K562 (cell line): Measurements from ENCODE around the gene RHEB. TPM values are rescaled to one million over a fixed set of nuclear protein-coding genes. Genes with fewer than 3 reads are reported as not detected.

Source experiments
- ATAC-seq: fragments of 200-7000 bp; cut with Tn5 transposase; 3 replicates; pipeline ENCODE4 v1.9.1; 2020; ENCODE audit warnings: moderate library complexity
- BruUV-seq: library from RNA; stranded (reverse); fragments of 400-500 nt; replicated peaks from 2 replicates; lab custom pipeline; 2021; lab: Mats Ljungman, UMichigan
- CTCF ChIA-PET: fragments of 300-600 bp; formaldehyde crosslinking; extraction: SDS; loops from one replicate; lab custom pipeline; 2021; ENCODE audit warnings: low intra/inter-chr PET ratio; lab: Yijun Ruan, JAX
- POLR2A ChIA-PET: fragments of 300-600, 350-650 bp; sonication (Branson Sonifier 250); formaldehyde crosslinking; extraction: SDS; loops from one replicate; lab custom pipeline; 2021; ENCODE audit warnings: antibody characterized with exemption, inconsistent platforms; lab: Yijun Ruan, JAX
- DNase-seq, 4 experiments: peaks; one replicate each; pipeline versions ENCODE4 v3.0.0 to v3.0.0-alpha.2; 2011 to 2018; ENCODE audit warnings: low spot score in 3 of 4, mixed read lengths in 3 of 4; ENCODE audit errors: extremely low read depth in 1 of 4
- FAIRE-seq: peaks from 2 replicates; lab custom pipeline; 2011; peaks lifted over from hg19 to GRCh38; lab: Jason Lieb, UNC
- H2AFZ ChIP-seq: 2 replicates; pipeline ENCODE4 v1.6.0; 2011; ENCODE audit warnings: low read depth, low read length, control low read depth, inconsistent platforms
- H3K27ac ChIP-seq: fragments of 200-600 bp; 3 replicates; pipeline ENCODE4 v1.8.0; 2011; ENCODE audit warnings: low read depth, mild to moderate bottlenecking, control low read depth, inconsistent platforms, low read length, moderate library complexity, mixed read lengths; ENCODE audit errors: extremely low read depth
- H3K27me3 ChIP-seq, 2 experiments: fragments of 300-600 bp in 1 of 2; 2 replicates in 1 of 2; 3 replicates in 1 of 2; pipeline versions ENCODE4 v1.6.0 to v1.8.0; 2011; ENCODE audit warnings: inconsistent platforms in 2 of 2, low read length in 2 of 2, mild to moderate bottlenecking in 1 of 2, mixed read lengths in 1 of 2, moderate library complexity in 1 of 2; ENCODE audit not compliant: control insufficient read depth in 2 of 2, insufficient read depth in 2 of 2
- H3K36me3 ChIP-seq: fragments of 300-600 bp; 3 replicates; pipeline ENCODE4 v1.8.0; 2011; ENCODE audit warnings: mild to moderate bottlenecking, low read length, inconsistent platforms; ENCODE audit not compliant: control insufficient read depth, insufficient read depth
- H3K4me1 ChIP-seq, 2 experiments: fragments of 200-600 bp in 1 of 2; replicated peaks in 1 of 2; 2 replicates in 1 of 2; 3 replicates in 1 of 2; pipeline versions ENCODE4 v1.5.1 to v1.8.0; 2011; ENCODE audit warnings: inconsistent platforms in 2 of 2, low read length in 2 of 2, mild to moderate bottlenecking in 1 of 2, mixed read lengths in 1 of 2, moderate library complexity in 1 of 2; ENCODE audit not compliant: control insufficient read depth in 2 of 2, insufficient read depth in 2 of 2
- H3K4me2 ChIP-seq: 2 replicates; pipeline ENCODE4 v1.6.1; 2011; ENCODE audit warnings: low read length, control low read depth, inconsistent platforms, mixed read lengths; ENCODE audit not compliant: insufficient read depth
- H3K4me3 ChIP-seq: fragments of 200-600 bp; sonication (generic), shearing (Covaris generic); 2 replicates; pipeline ENCODE4 v1.5.1; 2016; ENCODE audit warnings: control low read depth, inconsistent platforms
- H3K79me2 ChIP-seq: fragments of 200-600 bp; 3 replicates; pipeline ENCODE4 v1.8.0; 2011; ENCODE audit warnings: low read length, inconsistent platforms; ENCODE audit not compliant: control insufficient read depth, insufficient read depth
- H3K9ac ChIP-seq, 2 experiments: 2 replicates each; pipeline versions ENCODE4 v1.6.0 to v1.6.1; 2011; ENCODE audit warnings: low read depth in 2 of 2, low read length in 2 of 2, control low read depth in 1 of 2, inconsistent platforms in 1 of 2, mild to moderate bottlenecking in 1 of 2, mixed read lengths in 1 of 2; ENCODE audit not compliant: insufficient read depth in 1 of 2
- H3K9me1 ChIP-seq: one replicate; pipeline ENCODE4 v1.6.0; 2011; ENCODE audit warnings: inconsistent platforms, mild to moderate bottlenecking, low read length, moderate library complexity; ENCODE audit not compliant: control insufficient read depth, insufficient read depth
- H3K9me3 ChIP-seq: replicated peaks from 2 replicates; pipeline ENCODE4 v1.5.1; 2011; ENCODE audit warnings: low read depth, low read length, inconsistent platforms; ENCODE audit not compliant: control insufficient read depth, insufficient read depth
- H4K20me1 ChIP-seq: replicated peaks from 2 replicates; pipeline ENCODE4 v1.6.1; 2011; ENCODE audit warnings: low read length, inconsistent platforms, mixed read lengths; ENCODE audit not compliant: control insufficient read depth, insufficient read depth
- CBX5 ChIP-seq: IDR thresholded peaks from 2 replicates; pipeline ENCODE4 v1.6.1; 2014; ENCODE audit warnings: low read depth, borderline replicate concordance
- CEBPG ChIP-seq, 3 experiments: fragments of 200-800 bp in 1 of 3; sonication (Bioruptor generic) in 1 of 3; sonication (generic) in 1 of 3; formaldehyde crosslinking in 1 of 3; IDR thresholded peaks in 2 of 3; conservative IDR thresholded peaks in 1 of 3; 2 replicates each; pipeline versions ENCODE4 v1.6.1 to v1.8.0; 2016 to 2022; ENCODE audit warnings: missing compliant biosample characterization in 2 of 3, missing genetic modification characterization in 2 of 3, mild to moderate bottlenecking in 1 of 3, missing genetic modification reagents in 1 of 3
- EHMT2 ChIP-seq: fragments of 450-650 bp; IDR thresholded peaks from 2 replicates; pipeline ENCODE4 v1.6.1; 2018; ENCODE audit warnings: antibody characterized with exemption
- EZH2 ChIP-seq: IDR thresholded peaks from 2 replicates; pipeline ENCODE4 v1.6.1; 2012; ENCODE audit warnings: low read depth, mild to moderate bottlenecking, inconsistent platforms, low read length, borderline replicate concordance
- HIVEP1 ChIP-seq: fragments of 250-450 bp; sonication (Bioruptor Pico); IDR thresholded peaks from 2 replicates; pipeline ENCODE4 v1.4.0; 2020; ENCODE audit warnings: mild to moderate bottlenecking
- LCOR ChIP-seq: sonication (generic); formaldehyde crosslinking; IDR thresholded peaks from 2 replicates; pipeline ENCODE4 v1.8.0; 2022; ENCODE audit warnings: mild to moderate bottlenecking, missing genetic modification reagents
- MAFK ChIP-seq: IDR thresholded peaks from 2 replicates; pipeline ENCODE4 v1.6.1; 2011; ENCODE audit warnings: low read length, improper control_type of control experiment
- RFX7 ChIP-seq: fragments of 250-450 bp; sonication (Bioruptor Pico); IDR thresholded peaks from 2 replicates; pipeline ENCODE4 v1.5.1; 2021; ENCODE audit warnings: mild to moderate bottlenecking
- ZBTB26 ChIP-seq: fragments of 450-650 bp; formaldehyde crosslinking; IDR thresholded peaks from 2 replicates; pipeline ENCODE4 v1.4.0; 2022; ENCODE audit warnings: missing genetic modification characterization
- ZKSCAN1 ChIP-seq: fragments of 150-350 bp; IDR thresholded peaks from 2 replicates; pipeline ENCODE4 v1.6.1; 2016; ENCODE audit warnings: low read depth, low read length
- ZNF165 ChIP-seq: fragments of 250-450 bp; sonication (Bioruptor Pico); IDR thresholded peaks from 2 replicates; pipeline ENCODE4 v1.4.0; 2020; ENCODE audit warnings: borderline replicate concordance
- ZNF197 ChIP-seq: fragments of 200-800 bp; sonication (Bioruptor generic); IDR thresholded peaks from 2 replicates; pipeline ENCODE4 v1.6.1; 2016; ENCODE audit warnings: low read depth, missing genetic modification characterization, missing compliant biosample characterization
- WGBS: fragments of 100-300 bp; shearing (Covaris generic); methylation state at CpG from one replicate; pipeline ENCODE4 v1.1.6; 2016; ENCODE audit warnings: low coverage, mixed read lengths; ENCODE audit not compliant: insufficient coverage; ENCODE audit errors: missing lambda C conversion rate; 5-methylcytosine and 5-hydroxymethylcytosine counted together
- in situ Hi-C: fragments of 300-500 bp; cut with MboI; formaldehyde crosslinking; loops from 4 replicates; pipeline ENCODE4 v1.15.0; 2018; ENCODE audit warnings: inconsistent platforms, mixed read lengths
- intact Hi-C: fragments of 100-400 bp; cut with micrococcal nuclease; formaldehyde crosslinking; loops from 2 replicates; pipeline ENCODE4 v1.14.2; 2022
- polyA plus RNA-seq, 8 experiments: library from polyadenylated mRNA; depleted of rRNA in 4 of 8; stranded (reverse) in 5 of 8; unstranded in 3 of 8; fragments of >200 nt; fragmentation: Nextera tagmentation in 2 of 8; fragmentation: Illumina TruSeq in 1 of 8; extraction: Ambion mirVana in 2 of 8; extraction: Trizol in 1 of 8; gene quantifications; 2 replicates each; pipeline versions ENCODE4 v1.2.1 to v1.2.3, GENCODE V29; 2011 to 2014; ENCODE audit warnings: inconsistent platforms in 1 of 8, missing spikeins in 1 of 8
- total RNA-seq, 7 experiments: library from RNA; depleted of rRNA in 6 of 7; stranded (reverse); fragments of >200 nt in 6 of 7; fragmentation: Illumina TruSeq in 2 of 7; extraction: Trizol in 2 of 7; gene quantifications; 2 replicates each; pipeline versions ENCODE4 v1.2.1 to v1.2.3, GENCODE V29; 2011 to 2021; ENCODE audit warnings: low replicate concordance in 1 of 7

Gene RHEB
- total and polyA plus RNA-seq, 9 of the 15 experiments (the other 6 are each of a cell fraction or from before 2014, with no cell fraction given): 28.5 to 249 (median 182) TPM

GRCh38 chr7:151438864-151439601 lies 80.7 kb downstream of the RHEB start (continued):
- TF ChIP-seq CEBPG (CRISPR knock-in tag; IDR thresholded peaks at IDR 0.05) (0 out of 2 replicates have a peak, but pooled peaks have one; percentile 10), CEBPG (tag; conservative IDR thresholded peaks at IDR 0.05 in 1 of 2, IDR thresholded peaks at IDR 0.05 in 1 of 2) (0 out of 4 replicates have a peak, but pooled peaks of 1 of the 2 experiments have one; percentile 39), MAFK (no peak), CBX5 (no peak), RFX7 (CRISPR knock-in tag) (no peak), EHMT2 (no peak)

GRCh38 chr7:151437866-151438516 lies 81.7 kb downstream of the RHEB start:
- Histone ChIP-seq H3K9me3 (no peaks in the 10 kb centered on the region), H3K9me1 (no peaks in the 10 kb centered on the region), H3K9ac (no peak overlapping the region; a peak in 1 of 4 replicates), H2AFZ (no peak overlapping the region), H3K36me3 (no peaks in the 10 kb centered on the region), H3K27ac (no peak overlapping the region), H3K4me2 (no peak overlapping the region), H3K27me3 (peaks cover 28 to 67% of the 10 kb centered on the region in 2 experiments; a peak in 4 of 5 replicates), H3K4me3 (no peak overlapping the region), H3K79me2 (no peaks in the 10 kb centered on the region), H3K4me1 (peaks cover 3 to 22% of the 10 kb centered on the region in 2 experiments; a peak in 3 of 5 replicates), H4K20me1 (peaks cover 3% of the 10 kb centered on the region; the same call in 1 of the 2 replicates)
- no peak for ATAC-seq
- ChIA-PET CTCF (no interaction called here), POLR2A (interaction anchor here (0.6 to 1.0 kb wide), 3 partner anchors 8 to 174 kb away, joined by 3 to 4 read pairs (median 3); no protein-coding TSS in a partner anchor)
- in situ Hi-C loops: no loop called here
- no peak for DNase-seq
- 33% methylated on average over 23 of the region's 23 CpGs for WGBS
- FAIRE-seq: no peak
- intact Hi-C loops: no loop called here
- no peak for TF ChIP-seq ZBTB26 (CRISPR knock-in tag)
- TF ChIP-seq EZH2: 0 out of 2 replicates have a peak, but pooled peaks have one; percentile 26
- no peak for TF ChIP-seq ZNF197 (CRISPR knock-in tag)
- TF ChIP-seq ZKSCAN1: peak; percentile 71
- no peak for TF ChIP-seq RFX7 (CRISPR knock-in tag)
- no peak for TF ChIP-seq HIVEP1 (CRISPR knock-in tag)
- TF ChIP-seq LCOR (CRISPR knock-in tag): 0 out of 2 replicates have a peak, but pooled peaks have one; percentile 10
- no peak for TF ChIP-seq ZNF165 (CRISPR knock-in tag)
- no TSS peak for BruUV-seq
